GM12878 (cell line): ENCODE measurements around the gene NTM. TPM values are rescaled to one million over a fixed set of nuclear protein-coding genes. Genes with fewer than 3 reads are reported as not detected.

Source experiments
- ATAC-seq: fragments of 200-7000 bp; cut with Tn5 transposase; 3 replicates; pipeline ENCODE4 v1.9.1; 2020; ENCODE audit warnings: mild to moderate bottlenecking, moderate library complexity
- BruUV-seq: library from RNA; stranded (reverse); fragments of 400-500 nt; replicated peaks from 2 replicates; lab custom pipeline; 2021; lab: Mats Ljungman, UMichigan
- CTCF ChIA-PET: fragments of 300-600 bp; sonication (Branson Sonifier 250); formaldehyde crosslinking; extraction: SDS; loops from one replicate; lab custom pipeline; 2021; ENCODE audit warnings: inconsistent platforms; lab: Yijun Ruan, JAX
- POLR2A ChIA-PET: fragments of 350-600 bp; formaldehyde crosslinking; extraction: SDS; loops from one replicate; lab custom pipeline; 2021; ENCODE audit warnings: inconsistent platforms; lab: Charles Lee
- RAD21 ChIA-PET: fragments of 300-600 bp; sonication (Branson Sonifier 250); formaldehyde crosslinking; loops from one replicate; lab custom pipeline; 2023; ENCODE audit warnings: antibody characterized with exemption; ENCODE audit not compliant: unreplicated experiment; lab: Charles Lee
- SMC1A ChIA-PET: fragments of 300-600 bp; sonication (Branson Sonifier 250); formaldehyde crosslinking; loops from one replicate; lab custom pipeline; 2023; ENCODE audit not compliant: unreplicated experiment, uncharacterized antibody; lab: Charles Lee
- DNase-seq: peaks from one replicate; pipeline ENCODE4 v3.0.0-alpha.2; 2011; ENCODE audit warnings: low read depth, low spot score
- FAIRE-seq: peaks from 3 replicates; lab custom pipeline; 2011; peaks lifted over from hg19 to GRCh38; lab: Jason Lieb, UNC
- H2AFZ ChIP-seq: 2 replicates; pipeline ENCODE4 v1.6.0; 2011; ENCODE audit warnings: low read depth, low read length, control low read depth; ENCODE audit not compliant: control insufficient read depth
- H3K27ac ChIP-seq: 2 replicates; pipeline ENCODE4 v1.5.1; 2011; ENCODE audit warnings: control low read depth; ENCODE audit not compliant: control insufficient read depth, insufficient read depth
- H3K27me3 ChIP-seq, 2 experiments: replicated peaks in 1 of 2; 2 replicates each; pipeline versions ENCODE4 v1.6.0 to v1.6.1; 2011; ENCODE audit warnings: low read length in 1 of 2; ENCODE audit not compliant: control insufficient read depth in 2 of 2, insufficient read depth in 2 of 2
- H3K36me3 ChIP-seq, 2 experiments: 2 replicates each; pipeline ENCODE4 v1.5.1; 2011; ENCODE audit warnings: low read length in 1 of 2; ENCODE audit not compliant: control insufficient read depth in 2 of 2, insufficient read depth in 2 of 2
- H3K4me1 ChIP-seq: 2 replicates; pipeline ENCODE4 v1.6.1; 2011; ENCODE audit warnings: mild to moderate bottlenecking, low read length, moderate library complexity, mixed read lengths; ENCODE audit not compliant: control insufficient read depth, insufficient read depth
- H3K4me2 ChIP-seq: 2 replicates; pipeline ENCODE4 v1.6.0; 2011; ENCODE audit warnings: control low read depth; ENCODE audit not compliant: control insufficient read depth, insufficient read depth
- H3K4me3 ChIP-seq: fragments of 200-600 bp; sonication (generic); 2 replicates; pipeline ENCODE4 v1.5.1; 2016
- H3K79me2 ChIP-seq: 2 replicates; pipeline ENCODE4 v1.6.0; 2011; ENCODE audit warnings: low read length; ENCODE audit not compliant: control insufficient read depth, insufficient read depth
- H3K9ac ChIP-seq: 2 replicates; pipeline ENCODE4 v1.8.0; 2011; ENCODE audit warnings: low read length, control low read depth, mixed read lengths; ENCODE audit not compliant: control insufficient read depth, insufficient read depth
- H3K9me3 ChIP-seq: replicated peaks from 3 replicates; pipeline ENCODE4 v1.5.1; 2011; ENCODE audit warnings: mild to moderate bottlenecking, low read length; ENCODE audit not compliant: control insufficient read depth, insufficient read depth
- H4K20me1 ChIP-seq: 2 replicates; pipeline ENCODE4 v1.6.0; 2011; ENCODE audit not compliant: control insufficient read depth, insufficient read depth
- CREB1 ChIP-seq: IDR thresholded peaks from 2 replicates; pipeline ENCODE4 v1.6.1; 2012; ENCODE audit warnings: low read depth, mild to moderate bottlenecking, inconsistent platforms
- EP300 ChIP-seq, 2 experiments: fragments of 150-350 bp in 1 of 2; IDR thresholded peaks; 2 replicates each; pipeline ENCODE4 v1.6.1; 2011 to 2012; ENCODE audit warnings: low read depth in 2 of 2, low read length in 2 of 2, borderline replicate concordance in 1 of 2, improper control_type of control experiment in 1 of 2, inconsistent platforms in 1 of 2; ENCODE audit not compliant: control insufficient read depth in 1 of 2
- GATAD2B ChIP-seq: fragments of 450-650 bp; conservative IDR thresholded peaks from 2 replicates; pipeline ENCODE4 v1.6.1; 2017; ENCODE audit warnings: low read depth, mild to moderate bottlenecking, moderate library complexity
- KLF5 ChIP-seq: fragments of 450-650 bp; IDR thresholded peaks from 2 replicates; pipeline ENCODE4 v1.6.1; 2014; ENCODE audit warnings: mild to moderate bottlenecking; ENCODE audit not compliant: partially characterized antibody
- MEF2B ChIP-seq: fragments of 450-650 bp; IDR thresholded peaks from 2 replicates; pipeline ENCODE4 v1.6.1; 2018; ENCODE audit warnings: mild to moderate bottlenecking, moderate library complexity; ENCODE audit not compliant: partially characterized antibody, poor library complexity, severe bottlenecking
- MYC ChIP-seq: IDR thresholded peaks from 2 replicates; pipeline ENCODE4 v1.6.1; 2011; ENCODE audit warnings: mild to moderate bottlenecking, low read length, moderate library complexity, inconsistent platforms; ENCODE audit not compliant: insufficient read depth, insufficient replicate concordance, insufficient read length, severe bottlenecking
- PAX5 ChIP-seq: IDR thresholded peaks from 2 replicates; pipeline ENCODE4 v1.6.1; 2011; ENCODE audit warnings: low read depth, low read length, borderline replicate concordance
- RAD51 ChIP-seq: fragments of 450-650 bp; IDR thresholded peaks from 2 replicates; pipeline ENCODE4 v1.6.1; 2016; ENCODE audit warnings: moderate library complexity, mild to moderate bottlenecking, inconsistent platforms
- RBBP5 ChIP-seq: fragments of 200-600 bp; sonication (generic); conservative IDR thresholded peaks from 2 replicates; pipeline ENCODE4 v1.6.1; 2016
- RELA ChIP-seq: fragments of 450-650 bp; IDR thresholded peaks from 2 replicates; pipeline ENCODE4 v1.8.0; 2014; ENCODE audit warnings: borderline replicate concordance; ENCODE audit not compliant: partially characterized antibody
- SUZ12 ChIP-seq: fragments of 200-600 bp; sonication (generic); IDR thresholded peaks from one replicate; pipeline ENCODE4 v1.6.1; 2018; ENCODE audit warnings: antibody characterized with exemption, mild to moderate bottlenecking; ENCODE audit not compliant: unreplicated experiment
- ZNF622 ChIP-seq: fragments of 450-650 bp; IDR thresholded peaks from 2 replicates; pipeline ENCODE4 v1.6.1; 2017; ENCODE audit warnings: mild to moderate bottlenecking, inconsistent platforms
- WGBS: methylation state at CpG from one replicate; pipeline ENCODE4 v1.1.6; 2016; ENCODE audit warnings: low lambda C conversion rate; ENCODE audit not compliant: insufficient replicate concordance, insufficient coverage; ENCODE audit errors: missing lambda C conversion rate; 5-methylcytosine and 5-hydroxymethylcytosine counted together
- in situ Hi-C: fragments of 300-500 bp; cut with MboI; formaldehyde crosslinking; loops from 9 replicates; pipeline ENCODE4 v1.14.3; 2018; ENCODE audit warnings: mixed read lengths
- intact Hi-C: fragments of 100-400 bp; cut with micrococcal nuclease; formaldehyde crosslinking; loops from one replicate; pipeline ENCODE4 v1.14.2; 2022; ENCODE audit not compliant: unreplicated experiment
- polyA plus RNA-seq, 11 experiments: library from polyadenylated mRNA; depleted of rRNA in 4 of 11; unstranded in 6 of 11; stranded (reverse) in 5 of 11; fragments of >200 nt; fragmentation: Nextera tagmentation in 4 of 11; fragmentation: Illumina TruSeq in 1 of 11; extraction: Ambion mirVana in 4 of 11; extraction: Trizol in 1 of 11; gene quantifications; 1 replicate in 1 of 11; 2 replicates in 10 of 11; pipeline versions ENCODE4 v1.2.1 to v1.2.3, GENCODE V29; 2011 to 2016; ENCODE audit warnings: inconsistent platforms in 2 of 11, missing spikeins in 2 of 11, low read depth in 1 of 11
- total RNA-seq, 4 experiments: library from RNA; depleted of rRNA in 3 of 4; stranded (reverse); fragments of >200 nt in 3 of 4; fragmentation: Illumina TruSeq in 1 of 4; extraction: Trizol in 1 of 4; gene quantifications; 2 replicates each; pipeline versions ENCODE4 v1.2.1 to v1.2.3, GENCODE V29; 2013 to 2021
- TF ChIP-seq, protein P1 (sequence below): fragments of 450-650 bp; IDR thresholded peaks from 2 replicates; pipeline ENCODE4 v1.6.1; 2014; ENCODE audit warnings: mild to moderate bottlenecking

The NTM gene
- total and polyA plus RNA-seq, 10 of the 15 experiments (the other 5 are each of a cell fraction or from before 2014, with no cell fraction given) = not detected

DNA sequence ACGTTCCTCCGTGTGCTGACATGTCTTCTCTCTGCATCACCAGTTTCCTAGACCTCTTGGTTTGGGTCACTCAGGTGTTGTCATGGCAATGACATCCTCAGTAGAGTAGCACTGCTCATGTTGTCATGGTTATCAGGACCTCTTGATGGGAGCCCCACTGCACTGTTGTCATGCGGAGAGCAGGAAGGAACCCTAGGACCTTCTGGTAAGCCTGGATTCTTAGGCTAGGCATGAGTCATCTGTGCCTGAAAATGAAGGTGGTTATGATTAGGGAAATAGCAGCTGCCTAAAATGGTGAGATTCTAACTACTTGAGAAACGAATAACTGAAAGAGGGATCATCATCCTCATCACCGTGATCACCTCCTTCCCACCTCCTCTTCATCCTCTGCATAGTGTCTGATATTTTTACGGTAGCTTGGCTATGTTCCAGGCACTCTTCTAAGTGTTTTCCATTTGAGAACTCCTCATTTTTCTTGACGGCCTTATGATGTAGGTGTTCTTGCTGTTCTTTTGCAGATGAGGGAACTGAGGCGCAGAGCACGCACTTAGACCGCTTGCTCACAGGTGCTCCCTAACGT lies 858.4 kb downstream of the NTM start:
- Histone ChIP-seq H3K27me3 (peaks cover 0 to 3% of the 10 kb centered on the region in 2 experiments; a peak in 2 of 4 replicates), H3K4me1 (no peaks in the 10 kb centered on the region), H2AFZ (no peak overlapping the region), H3K36me3 (no peaks in the 10 kb centered on the region), H3K4me2 (no peak overlapping the region), H3K9ac (no peak overlapping the region), H3K4me3 (no peak overlapping the region), H3K9me3 (no peaks in the 10 kb centered on the region), H3K27ac (no peak overlapping the region), H3K79me2 (no peaks in the 10 kb centered on the region), H4K20me1 (no peaks in the 10 kb centered on the region)
- BruUV-seq = no TSS peak
- intact Hi-C loops = no loop called here
- ATAC-seq = no peak
- CTCF ChIA-PET = no interaction called here
- no peak for FAIRE-seq
- RAD21 ChIA-PET = no interaction called here
- SMC1A ChIA-PET = no interaction called here
- DNase-seq = no peak
- POLR2A ChIA-PET = no interaction called here
- in situ Hi-C loops = no loop called here
- no peak for TF ChIP-seq KLF5
- TF ChIP-seq RAD51 = no peak
- TF ChIP-seq RELA = no peak
- TF ChIP-seq GATAD2B = no peak
- no peak for TF ChIP-seq PAX5
- no peak for TF ChIP-seq MYC
- no peak for TF ChIP-seq CREB1
- TF ChIP-seq EP300 (IDR thresholded peaks at IDR 0.05; ENCODE audit: borderline replicate concordance in 1 of 2, control insufficient read depth in 1 of 2, low read depth in 2 of 2, low read length in 2 of 2) = no peak
- TF ChIP-seq SUZ12 = no peak
- TF ChIP-seq RBBP5 = no peak
- no peak for TF ChIP-seq ZNF622
- TF ChIP-seq, protein P1, sequence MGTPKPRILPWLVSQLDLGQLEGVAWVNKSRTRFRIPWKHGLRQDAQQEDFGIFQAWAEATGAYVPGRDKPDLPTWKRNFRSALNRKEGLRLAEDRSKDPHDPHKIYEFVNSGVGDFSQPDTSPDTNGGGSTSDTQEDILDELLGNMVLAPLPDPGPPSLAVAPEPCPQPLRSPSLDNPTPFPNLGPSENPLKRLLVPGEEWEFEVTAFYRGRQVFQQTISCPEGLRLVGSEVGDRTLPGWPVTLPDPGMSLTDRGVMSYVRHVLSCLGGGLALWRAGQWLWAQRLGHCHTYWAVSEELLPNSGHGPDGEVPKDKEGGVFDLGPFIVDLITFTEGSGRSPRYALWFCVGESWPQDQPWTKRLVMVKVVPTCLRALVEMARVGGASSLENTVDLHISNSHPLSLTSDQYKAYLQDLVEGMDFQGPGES = no peak
- TF ChIP-seq MEF2B = no peak
- WGBS = 41% methylated on average over 11 of the region's 11 CpGs
